ENCODE measurements around the gene ELAVL2.

GRCh38 chr9:23830929-23831730 is 5.1 kb upstream of the ELAVL2 start:
- no peak for TF ChIP-seq CTCF (IDR thresholded peaks at IDR 0.05)
- no peak for TF ChIP-seq POLR2AphosphoS5 (IDR thresholded peaks at IDR 0.05)
- no peak for TF ChIP-seq EP300 (IDR thresholded peaks at IDR 0.05)
